CD14-positive monocyte (primary cell): ENCODE data around the gene PDXP. TPM values are rescaled to one million over a fixed set of nuclear protein-coding genes. Genes with fewer than 3 reads are reported as not detected.

Source experiments
- DNase-seq, 3 donors: peaks; one replicate each; pipeline ENCODE4 v3.0.0-alpha.2; 2011 to 2022
- H2AFZ ChIP-seq: 2 replicates; pipeline ENCODE4 v1.6.0; 2012; ENCODE audit warnings: mild to moderate bottlenecking, low read depth, low read length, inconsistent platforms; ENCODE audit not compliant: insufficient read depth, poor library complexity, severe bottlenecking
- H3K27ac ChIP-seq, 2 donors: 1 replicate in 1 of 2; 2 replicates in 1 of 2; pipeline ENCODE4 v1.5.1; 2012 to 2013; ENCODE audit warnings: low read length in 2 of 2, control low read depth in 1 of 2, inconsistent platforms in 1 of 2, low read depth in 1 of 2, mild to moderate bottlenecking in 1 of 2
- H3K27me3 ChIP-seq, 2 donors: one replicate each; pipeline versions ENCODE4 v1.6.0 to v1.6.1; 2011 to 2013; ENCODE audit warnings: low read length in 2 of 2; ENCODE audit not compliant: control insufficient read depth in 2 of 2, insufficient read depth in 2 of 2
- H3K36me3 ChIP-seq, 2 donors: replicated peaks in 1 of 2; 1 replicate in 1 of 2; 2 replicates in 1 of 2; pipeline versions ENCODE4 v1.5.1 to v1.6.1; 2012 to 2013; ENCODE audit warnings: low read length in 2 of 2, control low read depth in 1 of 2, inconsistent platforms in 1 of 2, mild to moderate bottlenecking in 1 of 2; ENCODE audit not compliant: insufficient read depth in 2 of 2, control insufficient read depth in 1 of 2
- H3K4me1 ChIP-seq, 2 donors: 1 replicate in 1 of 2; 2 replicates in 1 of 2; pipeline versions ENCODE4 v1.5.1 to v1.6.1; 2012 to 2013; ENCODE audit warnings: low read length in 2 of 2, control low read depth in 1 of 2, inconsistent platforms in 1 of 2, mild to moderate bottlenecking in 1 of 2, moderate library complexity in 1 of 2; ENCODE audit not compliant: insufficient read depth in 2 of 2, control insufficient read depth in 1 of 2
- H3K4me2 ChIP-seq: replicated peaks from 2 replicates; pipeline ENCODE3; 2012; ENCODE audit warnings: low read length, moderate library complexity, mild to moderate bottlenecking; ENCODE audit not compliant: poor library complexity, severe bottlenecking; ENCODE audit errors: extremely low read depth
- H3K4me3 ChIP-seq, 3 experiments: fragments of 200-600 bp in 1 of 3; sonication (generic) in 1 of 3; replicated peaks in 1 of 3; 1 replicate in 2 of 3; 2 replicates in 1 of 3; pipeline ENCODE4 v1.5.1; 2011 to 2013; ENCODE audit warnings: low read length in 3 of 3, mild to moderate bottlenecking in 3 of 3, control low read depth in 2 of 3, low read depth in 2 of 3, inconsistent platforms in 1 of 3, moderate library complexity in 1 of 3
- H3K79me2 ChIP-seq: 2 replicates; pipeline ENCODE4 v1.6.0; 2012; ENCODE audit warnings: mild to moderate bottlenecking, control low read depth, inconsistent platforms, low read length, moderate library complexity; ENCODE audit not compliant: insufficient read depth
- H3K9ac ChIP-seq: 2 replicates; pipeline ENCODE4 v1.6.0; 2017; ENCODE audit warnings: low read length, mild to moderate bottlenecking; ENCODE audit not compliant: insufficient read depth, poor library complexity, severe bottlenecking
- H3K9me3 ChIP-seq, 2 donors: replicated peaks in 1 of 2; 1 replicate in 1 of 2; 2 replicates in 1 of 2; pipeline versions ENCODE4 v1.5.1 to v1.6.1; 2012 to 2013; ENCODE audit warnings: low read length in 2 of 2, control low read depth in 1 of 2; ENCODE audit not compliant: control insufficient read depth in 1 of 2, insufficient read depth in 1 of 2
- H4K20me1 ChIP-seq: 2 replicates; pipeline ENCODE4 v1.6.0; 2012; ENCODE audit warnings: mild to moderate bottlenecking, low read length, control low read depth, moderate library complexity; ENCODE audit not compliant: insufficient read depth
- H3K27ac Mint-ChIP-seq, 7 donors: one replicate each; pipeline ENCODE4 v1.8.0; 2020; ENCODE audit warnings: mild to moderate bottlenecking in 7 of 7, mixed read lengths in 7 of 7, moderate library complexity in 6 of 7, inconsistent platforms in 2 of 7
- H3K27me3 Mint-ChIP-seq, 3 donors: one replicate each; pipeline ENCODE4 v1.8.0; 2021 to 2022; ENCODE audit warnings: low read depth in 3 of 3, mild to moderate bottlenecking in 3 of 3, mixed read lengths in 3 of 3, moderate library complexity in 3 of 3, inconsistent platforms in 1 of 3
- H3K36me3 Mint-ChIP-seq, 2 donors: one replicate each; pipeline ENCODE4 v1.8.0; 2020; ENCODE audit warnings: mixed read lengths in 2 of 2, inconsistent platforms in 1 of 2, mild to moderate bottlenecking in 1 of 2
- H3K4me1 Mint-ChIP-seq: one replicate; pipeline ENCODE4 v1.8.0; 2020; ENCODE audit warnings: mild to moderate bottlenecking, mixed read lengths
- H3K4me3 Mint-ChIP-seq, 2 donors: one replicate each; pipeline ENCODE4 v1.8.0; 2020; ENCODE audit warnings: mild to moderate bottlenecking in 2 of 2, mixed read lengths in 2 of 2, moderate library complexity in 1 of 2
- H3K9me3 Mint-ChIP-seq, 7 donors: one replicate each; pipeline ENCODE4 v1.8.0; 2020 to 2022; ENCODE audit warnings: mixed read lengths in 7 of 7, mild to moderate bottlenecking in 6 of 7, moderate library complexity in 6 of 7, inconsistent platforms in 2 of 7
- WGBS: methylation state at CpG from one replicate; pipeline ENCODE4 v1.1.5; 2013; ENCODE audit warnings: missing lambda C conversion rate; ENCODE audit not compliant: insufficient coverage; 5-methylcytosine and 5-hydroxymethylcytosine counted together
- intact Hi-C, 2 donors: fragments of 100-400 bp; cut with micrococcal nuclease; formaldehyde crosslinking; loops; one replicate each; pipeline versions ENCODE4 v1.15.0 to v1.15.1; 2023
- polyA plus RNA-seq, 3 donors: library from polyadenylated mRNA; depleted of rRNA in 1 of 3; unstranded in 2 of 3; stranded (reverse) in 1 of 3; fragments of 300-500 nt in 2 of 3; fragments of >200 nt in 1 of 3; fragmentation: Illumina TruSeq in 2 of 3; gene quantifications; 1 replicate in 2 of 3; 2 replicates in 1 of 3; pipeline ENCODE4 v1.2.3, GENCODE V29; 2012 to 2021
- TF ChIP-seq, protein P1 (sequence below): fragments of 200-600 bp; IDR thresholded peaks from one replicate; pipeline ENCODE4 v1.8.0; 2022; ENCODE audit warnings: antibody characterized with exemption, mild to moderate bottlenecking

Gene PDXP
- polyA plus RNA-seq, 3 donors = 1.0 to 4.7 (median 4.3) TPM

- no peaks in the 10 kb centered on the region for H3K27me3 ChIP-seq
- peak overlapping the region in 2 of 3 experiments; percentile 2 to 63 for H3K4me3 ChIP-seq
- H3K4me2 ChIP-seq = peak overlapping the region; percentile 75
- peak; percentile 90 to 94 (median 94) for DNase-seq
- intact Hi-C loops = no loop called here
- TF ChIP-seq, protein P1, sequence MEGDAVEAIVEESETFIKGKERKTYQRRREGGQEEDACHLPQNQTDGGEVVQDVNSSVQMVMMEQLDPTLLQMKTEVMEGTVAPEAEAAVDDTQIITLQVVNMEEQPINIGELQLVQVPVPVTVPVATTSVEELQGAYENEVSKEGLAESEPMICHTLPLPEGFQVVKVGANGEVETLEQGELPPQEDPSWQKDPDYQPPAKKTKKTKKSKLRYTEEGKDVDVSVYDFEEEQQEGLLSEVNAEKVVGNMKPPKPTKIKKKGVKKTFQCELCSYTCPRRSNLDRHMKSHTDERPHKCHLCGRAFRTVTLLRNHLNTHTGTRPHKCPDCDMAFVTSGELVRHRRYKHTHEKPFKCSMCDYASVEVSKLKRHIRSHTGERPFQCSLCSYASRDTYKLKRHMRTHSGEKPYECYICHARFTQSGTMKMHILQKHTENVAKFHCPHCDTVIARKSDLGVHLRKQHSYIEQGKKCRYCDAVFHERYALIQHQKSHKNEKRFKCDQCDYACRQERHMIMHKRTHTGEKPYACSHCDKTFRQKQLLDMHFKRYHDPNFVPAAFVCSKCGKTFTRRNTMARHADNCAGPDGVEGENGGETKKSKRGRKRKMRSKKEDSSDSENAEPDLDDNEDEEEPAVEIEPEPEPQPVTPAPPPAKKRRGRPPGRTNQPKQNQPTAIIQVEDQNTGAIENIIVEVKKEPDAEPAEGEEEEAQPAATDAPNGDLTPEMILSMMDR = no peak
- Mint-ChIP-seq H3K4me1 (peaks cover 76% of the 10 kb centered on the region), H3K27ac (peak overlapping the region; percentile 96 to 99 (median 98)), H3K27me3 (peaks cover 0 to 2% (median 0%) of the 10 kb centered on the region in 3 donors), H3K36me3 (peaks cover 26 to 36% of the 10 kb centered on the region in 2 donors), H3K9me3 (no peaks in the 10 kb centered on the region), H3K4me3 (peak overlapping the region; percentile 76 to 83)
- peaks cover 71 to 75% of the 10 kb centered on the region in 2 donors for H3K4me1 ChIP-seq
- H3K9ac ChIP-seq = peak overlapping the region; percentile 67
- H3K27ac ChIP-seq = peak overlapping the region; percentile 89 to 93
- no peaks in the 10 kb centered on the region for H3K9me3 ChIP-seq
- H4K20me1 ChIP-seq = no peaks in the 10 kb centered on the region
- peaks cover 41% of the 10 kb centered on the region for H3K79me2 ChIP-seq
- peaks cover 29 to 34% of the 10 kb centered on the region in 2 donors for H3K36me3 ChIP-seq
- under 1% methylated on average over 19 of the region's 24 CpGs for WGBS
- peak overlapping the region; percentile 44 for H2AFZ ChIP-seq
Measured at GRCh38 chr22:37633625-37634416, 24.7 kb upstream of the PDXP start.

DNA sequence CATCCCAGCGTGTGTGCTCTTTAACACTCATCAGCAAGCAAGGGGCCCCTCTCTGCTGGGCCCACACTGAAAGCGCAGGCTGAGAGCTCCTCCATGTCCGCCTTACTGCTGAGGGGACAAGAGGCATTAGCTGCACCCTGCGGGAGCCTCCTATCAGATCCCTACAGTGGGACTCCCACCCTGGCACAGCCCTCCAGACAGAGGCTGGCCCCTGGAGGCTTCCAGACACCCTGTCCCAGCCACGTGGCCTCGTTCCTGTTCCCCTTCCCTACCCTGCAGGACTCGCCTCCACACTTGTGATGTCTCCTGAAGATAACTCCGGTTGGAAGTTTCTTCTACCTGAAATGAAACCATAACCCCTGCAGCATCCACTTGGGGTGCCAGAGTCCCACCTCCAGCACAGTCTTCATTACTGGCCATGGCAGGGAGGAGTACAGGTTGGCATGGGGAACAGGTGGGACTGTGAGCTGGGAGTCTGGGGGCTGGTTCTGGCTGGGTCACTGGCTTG, 24.1 kb upstream of the PDXP start:
- no peaks in the 10 kb centered on the region for H4K20me1 ChIP-seq
- no peaks in the 10 kb centered on the region for H3K9me3 ChIP-seq
- no peaks in the 10 kb centered on the region for H3K27me3 ChIP-seq
- H3K79me2 ChIP-seq = peaks cover 45% of the 10 kb centered on the region
- peak overlapping the region in 2 of 3 experiments; percentile 2 to 63 for H3K4me3 ChIP-seq
- peak overlapping the region; percentile 44 for H2AFZ ChIP-seq
- H3K4me2 ChIP-seq = peak overlapping the region; percentile 75
- H3K27ac ChIP-seq = peak overlapping the region; percentile 89 to 93
- peaks cover 22 to 27% of the 10 kb centered on the region in 2 donors for H3K36me3 ChIP-seq
- peaks cover 76% of the 10 kb centered on the region for H3K4me1 Mint-ChIP-seq
- H3K27ac Mint-ChIP-seq = peak overlapping the region; percentile 95 to 99 (median 98)
- H3K9ac ChIP-seq = peak overlapping the region; percentile 67
- intact Hi-C loops = no loop called here
- peaks cover 0 to 2% (median 0%) of the 10 kb centered on the region in 3 donors for H3K27me3 Mint-ChIP-seq
- TF ChIP-seq, protein P1 = peak; percentile 16
- peaks cover 75 to 82% of the 10 kb centered on the region in 2 donors for H3K4me1 ChIP-seq
- H3K9me3 Mint-ChIP-seq = no peaks in the 10 kb centered on the region
- DNase-seq = no peak
- peaks cover 20 to 30% of the 10 kb centered on the region in 2 donors for H3K36me3 Mint-ChIP-seq
- WGBS = 14% methylated on average over 6 of the region's 8 CpGs
- peak overlapping the region; percentile 76 to 83 for H3K4me3 Mint-ChIP-seq
